Loucy (cell line): ENCODE measurements around the gene CDC42EP5.

ENCODE experiments used
- H2AFZ ChIP-seq: fragments of 200-600 bp; sonication (generic); 2 replicates; pipeline ENCODE4 v1.6.0; 2016; ENCODE audit warnings: antibody characterized with exemption, mild to moderate bottlenecking, low read length, moderate library complexity
- H3F3A ChIP-seq: fragments of 200-600 bp; 2 replicates; pipeline ENCODE4 v1.6.0; 2016; ENCODE audit warnings: antibody characterized with exemption, low read depth, mild to moderate bottlenecking
- H3K27me3 ChIP-seq: fragments of 200-600 bp; sonication (generic); 2 replicates; pipeline ENCODE4 v1.6.1; 2014; ENCODE audit warnings: low read length, mild to moderate bottlenecking; ENCODE audit not compliant: insufficient read depth, poor library complexity, severe bottlenecking
- H3K36me3 ChIP-seq: fragments of 200-600 bp; sonication (generic); 2 replicates; pipeline ENCODE4 v1.6.1; 2016; ENCODE audit warnings: low read length; ENCODE audit not compliant: insufficient read depth
- H3K4me1 ChIP-seq: fragments of 200-600 bp; sonication (generic); 2 replicates; pipeline ENCODE4 v1.5.1; 2014; ENCODE audit warnings: low read length, mild to moderate bottlenecking; ENCODE audit not compliant: insufficient read depth, poor library complexity, severe bottlenecking
- H3K4me2 ChIP-seq: fragments of 200-600 bp; sonication (generic); 2 replicates; pipeline ENCODE4 v1.6.0; 2014; ENCODE audit warnings: antibody characterized with exemption, low read length, low read depth, mild to moderate bottlenecking; ENCODE audit not compliant: poor library complexity, severe bottlenecking
- H3K4me3 ChIP-seq: fragments of 200-600 bp; sonication (generic); 2 replicates; pipeline ENCODE4 v1.5.1; 2014; ENCODE audit warnings: low read length, mild to moderate bottlenecking, mixed read lengths; ENCODE audit not compliant: poor library complexity, severe bottlenecking
- H3K79me2 ChIP-seq: fragments of 200-600 bp; sonication (generic); 2 replicates; pipeline ENCODE4 v1.6.1; 2014; ENCODE audit warnings: low read length; ENCODE audit not compliant: insufficient read depth
- H3K9ac ChIP-seq: fragments of 200-600 bp; sonication (generic); 2 replicates; pipeline ENCODE4 v1.6.0; 2014; ENCODE audit warnings: mild to moderate bottlenecking, low read depth, low read length, moderate library complexity; ENCODE audit not compliant: poor library complexity, severe bottlenecking
- H3K9me2 ChIP-seq: fragments of 200-600 bp; sonication (generic); replicated peaks from 2 replicates; pipeline ENCODE4 v1.6.1; 2016; ENCODE audit warnings: low read depth, low read length, mixed read lengths
- H3K9me3 ChIP-seq: fragments of 200-600 bp; sonication (generic); 2 replicates; pipeline ENCODE4 v1.6.1; 2014; ENCODE audit warnings: mild to moderate bottlenecking, antibody characterized with exemption, low read length, low read depth; ENCODE audit not compliant: insufficient read depth
- H4K20me1 ChIP-seq: fragments of 200-600 bp; sonication (generic); 2 replicates; pipeline ENCODE4 v1.6.0; 2014; ENCODE audit warnings: antibody characterized with exemption, low read length, mild to moderate bottlenecking; ENCODE audit not compliant: insufficient read depth, poor library complexity, severe bottlenecking
- EZH2phosphoT487 ChIP-seq: fragments of 200-600 bp; IDR thresholded peaks from 2 replicates; pipeline ENCODE4 v1.6.1; 2018; ENCODE audit warnings: antibody characterized with exemption, mild to moderate bottlenecking, moderate library complexity, borderline replicate concordance
- TF ChIP-seq, protein P1 (sequence below): fragments of 200-600 bp; sonication (generic); conservative IDR thresholded peaks from 2 replicates; pipeline ENCODE4 v1.5.1; 2014; ENCODE audit warnings: mild to moderate bottlenecking, antibody characterized with exemption, low read length

CDC42EP5 gene

GRCh38 chr19:54489341-54489740 lies 16.2 kb upstream of the CDC42EP5 start:
- no peak for TF ChIP-seq EZH2phosphoT487
- TF ChIP-seq, protein P1, sequence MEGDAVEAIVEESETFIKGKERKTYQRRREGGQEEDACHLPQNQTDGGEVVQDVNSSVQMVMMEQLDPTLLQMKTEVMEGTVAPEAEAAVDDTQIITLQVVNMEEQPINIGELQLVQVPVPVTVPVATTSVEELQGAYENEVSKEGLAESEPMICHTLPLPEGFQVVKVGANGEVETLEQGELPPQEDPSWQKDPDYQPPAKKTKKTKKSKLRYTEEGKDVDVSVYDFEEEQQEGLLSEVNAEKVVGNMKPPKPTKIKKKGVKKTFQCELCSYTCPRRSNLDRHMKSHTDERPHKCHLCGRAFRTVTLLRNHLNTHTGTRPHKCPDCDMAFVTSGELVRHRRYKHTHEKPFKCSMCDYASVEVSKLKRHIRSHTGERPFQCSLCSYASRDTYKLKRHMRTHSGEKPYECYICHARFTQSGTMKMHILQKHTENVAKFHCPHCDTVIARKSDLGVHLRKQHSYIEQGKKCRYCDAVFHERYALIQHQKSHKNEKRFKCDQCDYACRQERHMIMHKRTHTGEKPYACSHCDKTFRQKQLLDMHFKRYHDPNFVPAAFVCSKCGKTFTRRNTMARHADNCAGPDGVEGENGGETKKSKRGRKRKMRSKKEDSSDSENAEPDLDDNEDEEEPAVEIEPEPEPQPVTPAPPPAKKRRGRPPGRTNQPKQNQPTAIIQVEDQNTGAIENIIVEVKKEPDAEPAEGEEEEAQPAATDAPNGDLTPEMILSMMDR = no peak
- Histone ChIP-seq H3K27me3 (no peaks in the 10 kb centered on the region), H3K79me2 (no peaks in the 10 kb centered on the region), H3K9ac (no peak overlapping the region), H3K9me2 (no peaks in the 10 kb centered on the region), H3K4me3 (no peak overlapping the region), H3F3A (no peaks in the 10 kb centered on the region), H4K20me1 (no peaks in the 10 kb centered on the region), H3K9me3 (no peaks in the 10 kb centered on the region), H3K36me3 (no peaks in the 10 kb centered on the region), H3K4me1 (no peaks in the 10 kb centered on the region), H2AFZ (no peak overlapping the region), H3K4me2 (no peak overlapping the region)

- Histone ChIP-seq H3K9ac (no peak overlapping the region), H4K20me1 (no peaks in the 10 kb centered on the region), H3K27me3 (no peaks in the 10 kb centered on the region), H2AFZ (no peak overlapping the region), H3K79me2 (no peaks in the 10 kb centered on the region), H3K4me1 (peaks cover 3% of the 10 kb centered on the region), H3K9me3 (no peaks in the 10 kb centered on the region), H3K36me3 (no peaks in the 10 kb centered on the region), H3K4me3 (no peak overlapping the region), H3K4me2 (no peak overlapping the region), H3K9me2 (no peaks in the 10 kb centered on the region), H3F3A (no peaks in the 10 kb centered on the region)
- TF ChIP-seq, protein P1 = no peak
- no peak for TF ChIP-seq EZH2phosphoT487
These were observed 12.8 kb upstream of the CDC42EP5 start for GRCh38 chr19:54485851-54486250.

DNA sequence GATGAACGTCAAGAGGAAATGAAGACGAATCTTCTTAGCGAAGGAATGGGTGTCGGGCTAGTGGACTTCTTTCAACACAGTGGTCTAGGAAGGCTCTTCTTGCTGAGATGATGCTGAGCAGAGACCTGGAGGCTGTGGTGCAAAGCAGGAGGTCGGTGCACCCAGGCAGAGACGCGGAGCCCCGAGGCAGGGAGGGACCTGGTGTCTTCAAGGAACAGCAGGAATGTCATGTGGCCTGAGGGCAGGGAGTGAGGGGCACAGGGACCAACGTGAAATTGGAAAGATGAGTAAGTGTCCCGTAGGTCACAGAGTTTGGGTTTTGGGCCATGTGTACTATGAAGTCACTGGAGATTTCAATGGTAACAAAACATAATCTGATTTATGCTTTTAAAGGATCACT lies 11.4 kb upstream of the CDC42EP5 start:
- Histone ChIP-seq H3K9me2 (no peaks in the 10 kb centered on the region), H3K9ac (no peak overlapping the region), H2AFZ (no peak overlapping the region), H4K20me1 (no peaks in the 10 kb centered on the region), H3K9me3 (no peaks in the 10 kb centered on the region), H3F3A (no peaks in the 10 kb centered on the region), H3K4me1 (peaks cover 3% of the 10 kb centered on the region), H3K79me2 (no peaks in the 10 kb centered on the region), H3K4me2 (no peak overlapping the region), H3K4me3 (no peak overlapping the region), H3K27me3 (no peaks in the 10 kb centered on the region), H3K36me3 (no peaks in the 10 kb centered on the region)
- TF ChIP-seq, protein P1 = no peak
- no peak for TF ChIP-seq EZH2phosphoT487
